Measurements from ENCODE around the gene PLA2G10. TPM values are rescaled to one million over a fixed set of nuclear protein-coding genes. Genes with fewer than 3 reads are reported as not detected.

The PLA2G10 gene
- total RNA-seq, 1 experiment from 2014 or later: 0.42 TPM

- TF ChIP-seq ZBTB43 (CRISPR knock-in tag; IDR thresholded peaks at IDR 0.05) (no peak), NFATC4 (CRISPR knock-in tag; IDR thresholded peaks at IDR 0.05) (no peak), MAX (CRISPR knock-in tag; IDR thresholded peaks at IDR 0.05) (no peak), ZNF532 (CRISPR knock-in tag; IDR thresholded peaks at IDR 0.05; ENCODE audit: borderline replicate concordance) (no peak), JAZF1 (CRISPR knock-in tag; IDR thresholded peaks at IDR 0.05) (no peak)
Observed at GRCh38 chr16:14677627-14678026, 16.5 kb downstream of the PLA2G10 start (continued).

- no peak for TF ChIP-seq ZNF219 (CRISPR knock-in tag; IDR thresholded peaks at IDR 0.05; ENCODE audit: borderline replicate concordance)
- TF ChIP-seq ELF4 (CRISPR knock-in tag; IDR thresholded peaks at IDR 0.05; ENCODE audit: low read depth): no peak
- no peak for TF ChIP-seq ZNF121 (CRISPR knock-in tag; IDR thresholded peaks at IDR 0.05)
- no peak for TF ChIP-seq TEAD1 (CRISPR knock-in tag; IDR thresholded peaks at IDR 0.05)
- no peak for TF ChIP-seq IRF1 (CRISPR knock-in tag; IDR thresholded peaks at IDR 0.05)
- no peak for TF ChIP-seq IRF2 (CRISPR knock-in tag; IDR thresholded peaks at IDR 0.05; ENCODE audit: borderline replicate concordance, low read depth)
- TF ChIP-seq NFYB (CRISPR knock-in tag; conservative IDR thresholded peaks at IDR 0.05; ENCODE audit: low read depth): no peak
- TF ChIP-seq CDX4 (CRISPR knock-in tag; IDR thresholded peaks at IDR 0.05; ENCODE audit: borderline replicate concordance): no peak
- ChIA-PET POLR2A (interaction anchor here (0.6 kb wide), 1 partner anchor 844 kb away, joined by 4 read pairs; no protein-coding TSS in a partner anchor), CTCF (no interaction called here)
- ATAC-seq (no peak), DNase-seq (ENCODE audit: low spot score) (no peak)
- no peaks in the 10 kb centered on the region for H3K36me3 Mint-ChIP-seq
- no peaks in the 10 kb centered on the region for H3K4me1 Mint-ChIP-seq
- H3K9me3 Mint-ChIP-seq: peaks cover 9% of the 10 kb centered on the region; the same call in 1 of the 2 replicates
- no peak overlapping the region for H3K27ac Mint-ChIP-seq
- H3K27me3 Mint-ChIP-seq (ENCODE audit: low read depth): no peaks in the 10 kb centered on the region
- no peak overlapping the region for H3K4me3 Mint-ChIP-seq
Observed at GRCh38 chr16:14676633-14677032, 17.5 kb downstream of the PLA2G10 start.

GRCh38 chr16:14672403-14672971, 21.6 kb downstream of the PLA2G10 start:
- Mint-ChIP-seq H3K9me3 (peaks cover under 1% of the 10 kb centered on the region; the same call in 1 of the 2 replicates), H3K36me3 (peaks cover 15% of the 10 kb centered on the region; the same call in 1 of the 2 replicates), H3K4me3 (no peak overlapping the region), H3K27me3 (ENCODE audit: low read depth) (no peaks in the 10 kb centered on the region), H3K27ac (no peak overlapping the region), H3K4me1 (no peaks in the 10 kb centered on the region)
- ChIA-PET CTCF (no interaction called here), POLR2A (no interaction called here)
- DNase-seq (ENCODE audit: low spot score): no peak
- TF ChIP-seq ZNF317 (CRISPR knock-in tag; IDR thresholded peaks at IDR 0.05; ENCODE audit: borderline replicate concordance, low read depth): no peak
- TF ChIP-seq ZNF121 (CRISPR knock-in tag; IDR thresholded peaks at IDR 0.05): no peak
- no peak for TF ChIP-seq ZNF263 (CRISPR knock-in tag; IDR thresholded peaks at IDR 0.05; ENCODE audit: low read depth)
- no peak for TF ChIP-seq TEAD4 (CRISPR knock-in tag; IDR thresholded peaks at IDR 0.05)
- no peak for ATAC-seq
